Right ventricle myocardium superior (tissue), 1 donor: ENCODE data around the gene RSPH4A. TPM values are rescaled to one million over a fixed set of nuclear protein-coding genes. Genes with fewer than 3 reads are reported as not detected.

Experiments
- ATAC-seq: fragments of 200-7000 bp; cut with Tn5 transposase; one replicate; pipeline ENCODE4 v1.9.1; 2020; ENCODE audit warnings: mild to moderate bottlenecking; ENCODE audit not compliant: poor library complexity
- DNase-seq: peaks from one replicate; pipeline ENCODE4 v3.0.0-alpha.2; 2020
- intact Hi-C: fragments of 100-400 bp; cut with DNase I; formaldehyde crosslinking; loops from one replicate; pipeline ENCODE4 v1.11.2; 2022
- total RNA-seq: library from RNA; stranded (reverse); fragmentation: NEBNext Ultra II Directional; extraction: Animal tissue kit (Norgen Biotek cat#: 25700); gene quantifications from one replicate; pipeline ENCODE4 v1.2.1, GENCODE V29; 2021
- donor health status: DM: no; HTN: yes; CAD: no; lungs with severe emphysema.

Gene RSPH4A
- total RNA-seq, 1 donor from 2014 or later, result not detected

GRCh38 chr6:116682334-116682712 is 66.0 kb downstream of the RSPH4A start:
- no peak for ATAC-seq
- intact Hi-C loops, result no loop called here
- DNase-seq, result no peak

Other genes starting within 250 kb of the RSPH4A start
- 10.2 TPM for gene DSE, start 245.5 kb upstream of the RSPH4A start, total RNA-seq
- 1.4 TPM for gene CALHM6, start 155.1 kb upstream of the RSPH4A start, total RNA-seq
- gene CALHM5, start 104.8 kb upstream of the RSPH4A start, total RNA-seq, result 2.2 TPM
- gene TRAPPC3L, start 70.8 kb upstream of the RSPH4A start, total RNA-seq, result 0.11 TPM
- not detected for gene CALHM4, start 62.7 kb upstream of the RSPH4A start, total RNA-seq
- gene RWDD1, start 45.0 kb upstream of the RSPH4A start, total RNA-seq, result 65.2 TPM
- 3.4 TPM for gene ZUP1, start 52.3 kb downstream of the RSPH4A start, total RNA-seq
- gene KPNA5, start 64.7 kb downstream of the RSPH4A start, total RNA-seq, result 8.3 TPM
- 3.7 TPM for gene FAM162B, start 149.2 kb downstream of the RSPH4A start, total RNA-seq
- gene GPRC6A, start 212.6 kb downstream of the RSPH4A start, total RNA-seq, result not detected